A673 (cell line): ENCODE measurements around the gene TMEM170A.

Experiments used
- EZH2 ChIP-seq: fragments of 200-600 bp; sonication (generic); IDR thresholded peaks from 2 replicates; pipeline ENCODE4 v1.6.1; 2017; ENCODE audit warnings: borderline replicate concordance, low read depth, mild to moderate bottlenecking, mixed read lengths, antibody characterized with exemption, low read length; ENCODE audit not compliant: poor library complexity, severe bottlenecking
- TF ChIP-seq, protein P1 (sequence below): fragments of 300-800, 200-600 bp; sonication (generic); conservative IDR thresholded peaks from 2 replicates; pipeline ENCODE4 v1.5.1; 2017; ENCODE audit warnings: low read depth, mild to moderate bottlenecking, antibody characterized with exemption, low read length, moderate library complexity, mixed read lengths

DNA sequence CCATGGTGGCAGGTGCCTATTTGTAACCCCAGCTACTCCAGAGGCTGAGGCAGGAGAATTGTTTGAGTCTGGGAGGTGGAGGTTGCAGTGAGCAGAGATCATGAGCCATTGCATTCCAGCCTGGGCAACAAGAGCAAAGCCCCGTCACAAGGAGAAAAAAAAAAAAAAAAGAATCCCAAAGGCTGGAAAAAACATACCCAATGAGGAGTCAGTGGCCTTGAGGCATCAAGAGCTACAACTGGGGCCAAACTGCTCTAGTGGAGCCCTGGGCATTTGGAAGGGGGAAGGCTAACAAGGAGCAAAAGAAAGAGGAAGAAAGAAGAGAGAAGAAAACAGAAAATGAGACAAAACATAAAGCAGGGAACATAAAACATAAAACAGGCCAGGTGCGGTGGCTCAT lies 23.8 kb upstream of the TMEM170A start:
- TF ChIP-seq, protein P1, sequence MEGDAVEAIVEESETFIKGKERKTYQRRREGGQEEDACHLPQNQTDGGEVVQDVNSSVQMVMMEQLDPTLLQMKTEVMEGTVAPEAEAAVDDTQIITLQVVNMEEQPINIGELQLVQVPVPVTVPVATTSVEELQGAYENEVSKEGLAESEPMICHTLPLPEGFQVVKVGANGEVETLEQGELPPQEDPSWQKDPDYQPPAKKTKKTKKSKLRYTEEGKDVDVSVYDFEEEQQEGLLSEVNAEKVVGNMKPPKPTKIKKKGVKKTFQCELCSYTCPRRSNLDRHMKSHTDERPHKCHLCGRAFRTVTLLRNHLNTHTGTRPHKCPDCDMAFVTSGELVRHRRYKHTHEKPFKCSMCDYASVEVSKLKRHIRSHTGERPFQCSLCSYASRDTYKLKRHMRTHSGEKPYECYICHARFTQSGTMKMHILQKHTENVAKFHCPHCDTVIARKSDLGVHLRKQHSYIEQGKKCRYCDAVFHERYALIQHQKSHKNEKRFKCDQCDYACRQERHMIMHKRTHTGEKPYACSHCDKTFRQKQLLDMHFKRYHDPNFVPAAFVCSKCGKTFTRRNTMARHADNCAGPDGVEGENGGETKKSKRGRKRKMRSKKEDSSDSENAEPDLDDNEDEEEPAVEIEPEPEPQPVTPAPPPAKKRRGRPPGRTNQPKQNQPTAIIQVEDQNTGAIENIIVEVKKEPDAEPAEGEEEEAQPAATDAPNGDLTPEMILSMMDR = no peak
- TF ChIP-seq EZH2 = no peak
